Stimulated activated CD4-positive, alpha-beta T cell treated with anti-CD3 and anti-CD28 coated beads, Interleukin-2, amount 100 ng/mL, for 4 hours (primary cell): ENCODE data around the gene DUOX1.

Source experiments
- DNase-seq: peaks from one replicate; pipeline ENCODE4 v3.0.0-alpha.2; 2020; ENCODE audit warnings: low read depth

DUOX1 gene

DNA sequence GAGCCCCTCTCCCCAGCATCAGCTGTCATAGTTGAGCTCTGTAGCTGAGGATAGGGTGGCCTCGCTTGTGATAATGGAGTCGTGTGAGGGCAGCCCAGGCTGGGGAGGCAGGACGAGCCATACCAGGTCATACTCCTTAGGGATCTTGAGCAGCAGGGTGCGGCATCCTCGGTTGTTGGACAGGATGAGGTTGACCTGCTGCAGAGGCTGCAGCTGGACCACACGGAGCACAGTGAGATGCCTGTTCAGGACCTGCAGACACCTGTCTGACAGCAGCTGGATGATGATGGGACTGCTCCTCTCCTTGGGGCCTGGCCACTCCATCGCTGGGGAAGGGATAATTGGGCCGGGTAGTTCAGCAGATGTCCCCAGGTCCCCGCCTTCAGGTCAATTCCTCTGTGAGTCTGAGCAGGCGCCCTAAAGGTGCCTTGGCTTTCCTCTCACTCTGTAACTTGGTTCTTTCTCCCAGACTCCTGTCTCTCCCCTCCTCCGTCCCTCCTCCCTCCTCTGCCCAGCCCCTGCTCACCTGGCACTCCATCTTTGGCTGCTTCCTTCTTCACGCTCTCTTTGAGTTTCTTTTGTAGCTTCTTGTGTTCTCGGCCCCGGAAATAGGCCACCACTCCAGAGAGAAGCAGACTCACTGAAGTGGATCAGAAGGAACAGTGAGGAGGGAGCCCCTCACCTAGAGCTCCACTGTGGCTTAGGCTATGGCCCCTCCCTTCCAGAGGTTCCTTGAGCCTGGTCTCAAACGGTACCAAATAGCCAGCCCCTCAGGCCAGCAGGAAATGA is 23.6 kb upstream of the DUOX1 start:
- DNase-seq, result no peak

DNA sequence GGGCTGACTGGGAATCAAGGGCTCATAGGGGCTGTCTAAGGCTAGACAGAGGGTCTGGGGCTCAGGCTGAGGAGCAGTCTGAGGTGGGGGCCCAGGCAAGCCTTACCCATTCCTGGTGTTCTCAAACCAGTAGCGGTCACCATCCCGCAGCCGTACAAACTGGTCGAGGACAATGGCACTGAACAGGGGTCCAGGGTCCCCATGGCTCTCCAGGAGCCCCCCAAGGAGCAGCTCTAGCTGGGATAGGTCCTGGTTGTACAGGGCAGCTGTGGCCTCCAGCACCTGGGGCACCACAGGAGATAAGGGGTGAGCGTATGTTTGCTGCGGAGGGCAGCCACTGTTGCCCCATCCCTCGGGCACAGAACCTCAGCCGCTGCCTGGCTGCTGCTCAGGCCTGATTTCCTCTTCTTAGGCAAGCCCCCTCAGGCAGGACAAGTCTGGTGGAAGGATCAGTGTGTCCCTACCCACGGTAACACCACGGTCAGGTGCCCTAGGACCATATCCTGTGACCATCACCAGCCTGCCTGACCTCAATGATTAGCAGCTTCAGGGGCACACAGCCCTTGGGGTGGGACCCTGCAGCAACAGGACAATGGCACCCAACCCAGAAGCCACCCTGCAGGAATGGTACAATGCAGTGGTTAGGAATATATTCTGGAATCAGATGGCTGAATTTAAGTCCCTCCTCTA is 21.7 kb upstream of the DUOX1 start:
- no peak for DNase-seq

DNA sequence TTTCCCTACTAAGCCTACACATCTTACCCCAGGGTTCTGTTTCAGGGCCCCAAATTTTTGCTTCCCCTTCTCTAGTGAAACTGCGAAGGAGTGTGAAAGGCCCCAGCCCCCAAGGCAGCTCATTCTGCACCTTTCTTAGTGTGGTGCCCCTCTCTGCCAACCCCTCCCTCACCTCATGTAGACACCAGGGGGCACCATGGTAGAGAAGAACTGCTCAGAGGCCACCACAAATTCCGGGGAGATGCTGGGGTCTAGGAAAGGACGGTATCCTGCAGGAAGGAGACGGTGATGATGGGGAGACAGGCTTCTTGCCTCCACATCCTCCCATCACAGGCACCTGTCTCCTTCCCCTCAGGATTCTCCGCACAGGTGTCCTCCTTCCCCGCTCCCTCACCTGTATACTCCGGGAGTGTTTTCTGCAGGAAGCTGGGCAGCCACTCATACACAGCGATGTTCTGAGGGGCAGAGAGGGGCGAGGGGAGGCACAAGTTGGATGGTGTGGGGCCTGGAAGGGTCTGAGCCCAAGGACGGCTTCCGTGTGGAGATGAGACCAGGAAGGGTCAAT is 19.5 kb upstream of the DUOX1 start:
- DNase-seq, result no peak

DNA sequence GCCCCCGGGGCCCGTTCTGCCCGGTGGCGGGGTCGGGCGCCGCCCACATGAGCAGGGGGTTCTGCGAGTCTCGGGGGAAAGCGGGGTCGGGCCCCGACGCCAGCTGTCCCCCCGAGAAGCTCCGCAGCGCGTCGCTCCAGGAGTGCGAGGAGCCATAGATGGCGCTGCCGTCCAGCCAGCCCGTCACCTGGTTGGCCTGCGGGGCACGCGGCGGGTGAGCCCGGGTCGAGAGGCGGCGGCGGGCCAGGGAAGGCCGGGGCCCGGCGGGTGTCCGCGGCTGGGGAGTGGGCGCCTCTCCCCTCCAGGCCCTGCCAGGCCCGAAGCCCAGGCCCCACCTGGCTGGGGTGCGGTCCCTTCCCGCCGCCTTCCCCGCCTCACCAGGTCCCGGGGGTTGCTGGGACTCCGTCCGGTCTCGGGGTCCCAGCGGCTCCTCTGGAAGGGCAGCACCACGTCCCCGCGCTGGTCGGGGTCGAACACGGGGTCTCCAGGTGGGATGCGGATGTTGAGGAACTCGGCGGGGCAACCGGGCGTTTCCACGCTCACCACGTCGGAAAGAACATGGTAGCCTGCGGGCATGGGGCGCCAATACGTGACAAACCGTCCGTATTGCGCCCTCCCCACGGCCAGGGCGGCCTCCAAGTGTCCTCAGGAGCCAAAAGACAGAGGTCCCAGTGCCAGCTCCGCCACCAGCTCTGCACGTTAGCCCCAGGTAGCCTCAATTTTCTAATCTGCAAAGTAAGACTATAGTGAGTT is 18.2 kb upstream of the DUOX1 start:
- no peak for DNase-seq

DNA sequence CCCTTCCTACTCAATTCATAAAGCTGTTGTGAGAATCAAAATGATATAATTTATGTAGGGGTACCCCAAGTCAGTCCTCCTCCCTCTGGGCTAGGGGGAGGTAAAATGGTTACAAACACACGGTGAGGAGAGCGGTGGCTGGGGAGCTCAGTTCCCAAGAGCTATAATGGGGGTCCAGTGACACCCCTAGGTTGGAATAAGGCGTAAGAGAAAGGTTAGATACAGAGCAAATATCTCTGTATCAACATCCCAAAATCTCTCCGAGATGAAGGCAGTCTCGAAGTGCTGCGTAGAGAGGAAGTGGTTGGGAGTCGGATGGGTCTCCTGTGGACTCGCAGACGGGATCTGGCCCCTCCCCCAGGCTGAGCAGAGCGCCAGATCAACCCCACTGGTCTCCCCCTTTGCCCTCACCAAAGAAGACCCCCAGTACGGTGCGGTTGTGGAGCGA is 17.6 kb upstream of the DUOX1 start:
- no peak for DNase-seq

DNA sequence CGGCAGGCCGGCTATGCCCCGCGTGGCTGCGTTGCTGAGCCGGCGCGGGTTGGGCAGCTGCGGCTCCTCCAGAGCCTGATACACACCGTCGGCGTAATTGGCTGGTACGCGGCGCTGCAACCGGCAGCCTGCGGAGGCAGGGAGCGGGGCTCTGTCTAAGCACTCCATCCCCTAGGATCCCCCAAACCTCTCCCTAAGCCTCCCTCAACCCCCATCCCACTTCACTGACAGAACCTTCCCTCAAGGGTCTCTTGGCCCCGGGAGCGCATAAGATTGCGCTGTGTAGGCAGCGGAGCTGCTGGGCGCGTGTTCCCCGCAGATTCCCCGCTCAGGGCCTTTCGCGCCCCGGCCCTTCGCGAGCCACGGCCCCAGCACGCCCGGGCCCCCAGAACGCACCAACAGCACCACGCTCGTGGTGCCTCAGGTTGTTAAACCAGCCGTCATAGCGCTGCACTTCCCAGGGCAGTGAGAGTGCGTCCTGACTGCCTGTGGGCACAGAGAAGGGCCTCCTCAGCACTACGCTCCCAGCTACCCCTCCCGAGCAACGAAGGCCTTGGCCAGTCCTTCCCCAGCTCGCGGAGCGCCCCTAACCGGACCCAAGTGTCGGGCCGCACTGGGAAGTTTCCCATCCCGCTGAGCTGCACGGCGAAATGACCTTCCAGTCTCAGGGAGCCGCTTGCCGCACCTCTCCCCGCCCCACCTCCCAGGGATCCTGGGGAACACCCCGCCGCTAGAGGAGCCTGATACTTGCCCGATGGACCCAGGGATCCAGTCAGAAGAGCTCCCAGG is 17.0 kb upstream of the DUOX1 start:
- no peak for DNase-seq

DNA sequence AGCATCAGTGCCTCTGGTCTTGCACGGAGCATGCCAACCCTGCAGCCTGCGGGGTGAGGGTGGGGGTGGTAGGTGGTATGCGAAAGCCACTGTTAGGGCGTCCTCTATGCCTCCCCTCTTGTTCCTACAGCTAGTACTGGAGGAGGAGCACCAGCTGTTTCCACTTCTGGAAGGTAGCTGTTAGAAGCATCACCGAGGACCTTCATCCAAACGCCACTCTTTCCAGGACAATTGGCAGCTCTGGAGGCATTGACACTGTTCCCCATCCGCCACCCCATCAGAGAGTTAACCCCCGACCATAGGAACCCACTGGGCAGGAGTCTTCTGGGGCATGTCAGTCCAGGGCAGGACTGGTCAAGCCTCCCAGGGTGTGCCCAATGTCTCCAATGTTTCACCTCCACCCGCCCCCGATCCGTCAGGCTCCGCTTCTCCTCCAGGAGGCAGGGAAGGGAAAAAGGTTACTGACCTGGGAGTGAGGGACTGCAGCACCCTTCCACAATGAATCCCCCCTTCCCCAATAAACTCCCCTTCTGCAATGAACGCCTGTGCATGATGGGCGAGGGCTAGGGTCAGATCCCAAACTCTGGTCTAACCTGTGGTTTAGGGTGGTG is 16.3 kb upstream of the DUOX1 start:
- no peak for DNase-seq

DNA sequence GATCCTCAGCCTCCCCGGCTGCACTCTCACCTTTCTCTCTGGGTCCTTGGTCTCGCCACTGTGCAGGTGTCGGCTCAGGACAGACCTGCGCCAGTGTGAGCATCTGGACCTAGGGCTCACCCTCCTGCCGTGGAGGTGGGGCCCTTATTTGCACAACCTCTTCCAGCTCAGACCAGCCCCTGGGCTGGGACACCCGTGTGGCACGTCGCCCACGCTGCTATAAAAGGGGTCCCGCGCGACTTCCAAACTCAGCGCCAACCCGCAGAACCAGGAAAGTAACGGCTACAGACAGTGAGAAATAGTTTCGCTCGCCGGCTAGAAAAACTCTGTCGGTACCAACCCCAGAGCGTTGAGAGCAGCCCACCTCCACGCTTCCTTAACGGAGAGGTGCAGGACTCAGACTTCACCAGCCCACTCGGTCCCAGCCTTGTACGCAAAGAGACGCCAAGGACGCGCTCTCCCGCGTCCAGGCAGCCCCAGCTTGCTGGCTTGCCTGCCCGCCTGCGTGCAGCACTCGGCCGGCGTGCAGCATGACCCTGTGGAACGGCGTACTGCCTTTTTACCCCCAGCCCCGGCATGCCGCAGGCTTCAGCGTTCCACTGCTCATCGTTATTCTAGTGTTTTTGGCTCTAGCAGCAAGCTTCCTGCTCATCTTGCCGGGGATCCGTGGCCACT is 15.6 kb upstream of the DUOX1 start, which contains the start of the genes DUOX2 and DUOXA2:
Gene DUOX2, minus strand, starts transcription at position 97 of the 675 bp plus-strand sequence. CDS start 761 bp downstream, outside the sequence.
Gene DUOXA2, plus strand, starts transcription at position 251 of the 675 bp plus-strand sequence. Its CDS starts 280 bp downstream, at position 531.
- DNase-seq, result no peak

DNA sequence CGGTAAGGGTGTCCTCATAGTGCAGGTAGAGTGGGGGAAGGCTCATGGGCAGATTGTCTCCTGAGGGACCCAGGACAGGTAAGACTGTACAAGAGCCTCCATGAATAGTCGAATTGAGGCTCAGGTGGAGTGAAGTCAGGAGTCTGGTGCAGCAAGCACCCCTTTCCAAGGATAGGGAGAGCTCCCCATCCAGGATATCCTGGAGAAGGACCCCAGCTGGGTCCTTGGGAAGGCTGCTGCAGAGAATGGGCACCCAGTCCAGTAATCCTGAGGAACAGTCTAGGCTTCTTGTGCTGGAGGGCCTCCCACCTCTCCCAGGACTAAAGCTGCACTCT is 15.1 kb upstream of the DUOX1 start:
- DNase-seq, result no peak

DNA sequence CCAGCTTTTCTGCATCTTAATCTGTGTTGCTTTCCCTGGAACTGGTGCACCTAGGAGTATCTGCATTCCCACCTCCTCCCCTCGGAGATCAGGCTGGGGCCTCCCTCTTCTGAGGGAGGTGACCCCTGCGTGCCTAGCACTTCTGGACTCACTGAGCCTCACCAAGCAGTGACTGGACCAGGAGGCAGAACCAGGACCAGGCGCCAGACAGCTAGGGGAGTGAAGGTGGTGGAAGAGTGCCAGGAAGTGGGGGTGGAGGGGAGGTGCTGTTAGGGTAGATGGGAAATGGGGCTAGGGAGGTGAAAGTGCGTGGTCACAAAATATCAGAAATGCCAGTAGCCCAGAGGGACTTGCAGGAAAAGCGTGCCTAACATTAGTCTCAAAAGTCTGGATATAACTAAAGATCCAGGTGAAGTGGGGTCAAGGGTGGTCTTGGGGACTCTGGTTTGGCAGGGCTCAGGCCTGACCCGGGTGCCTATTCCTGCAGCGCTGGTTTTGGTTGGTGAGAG is 14.4 kb upstream of the DUOX1 start:
- DNase-seq, result no peak

DNA sequence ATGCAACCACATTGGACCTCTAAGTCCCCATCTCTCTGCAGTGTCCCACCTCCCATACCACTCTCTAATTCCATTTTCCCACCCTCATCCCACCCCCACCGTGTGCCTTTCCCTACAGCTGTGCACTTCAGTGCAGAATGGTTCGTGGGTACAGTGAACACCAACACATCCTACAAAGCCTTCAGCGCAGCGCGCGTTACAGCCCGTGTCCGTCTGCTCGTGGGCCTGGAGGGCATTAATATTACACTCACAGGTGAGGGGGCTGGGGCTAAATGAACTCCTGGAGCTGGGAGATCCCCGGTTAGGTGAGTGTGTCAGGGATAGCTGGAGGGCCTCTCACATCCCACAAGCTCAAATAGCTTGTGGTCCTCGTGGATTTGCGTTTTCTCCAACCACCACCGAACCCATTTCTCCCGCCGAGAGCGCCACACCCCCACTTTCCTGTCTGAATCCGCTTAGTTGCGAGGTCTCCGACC is 13.8 kb upstream of the DUOX1 start:
- DNase-seq, result no peak

DNA sequence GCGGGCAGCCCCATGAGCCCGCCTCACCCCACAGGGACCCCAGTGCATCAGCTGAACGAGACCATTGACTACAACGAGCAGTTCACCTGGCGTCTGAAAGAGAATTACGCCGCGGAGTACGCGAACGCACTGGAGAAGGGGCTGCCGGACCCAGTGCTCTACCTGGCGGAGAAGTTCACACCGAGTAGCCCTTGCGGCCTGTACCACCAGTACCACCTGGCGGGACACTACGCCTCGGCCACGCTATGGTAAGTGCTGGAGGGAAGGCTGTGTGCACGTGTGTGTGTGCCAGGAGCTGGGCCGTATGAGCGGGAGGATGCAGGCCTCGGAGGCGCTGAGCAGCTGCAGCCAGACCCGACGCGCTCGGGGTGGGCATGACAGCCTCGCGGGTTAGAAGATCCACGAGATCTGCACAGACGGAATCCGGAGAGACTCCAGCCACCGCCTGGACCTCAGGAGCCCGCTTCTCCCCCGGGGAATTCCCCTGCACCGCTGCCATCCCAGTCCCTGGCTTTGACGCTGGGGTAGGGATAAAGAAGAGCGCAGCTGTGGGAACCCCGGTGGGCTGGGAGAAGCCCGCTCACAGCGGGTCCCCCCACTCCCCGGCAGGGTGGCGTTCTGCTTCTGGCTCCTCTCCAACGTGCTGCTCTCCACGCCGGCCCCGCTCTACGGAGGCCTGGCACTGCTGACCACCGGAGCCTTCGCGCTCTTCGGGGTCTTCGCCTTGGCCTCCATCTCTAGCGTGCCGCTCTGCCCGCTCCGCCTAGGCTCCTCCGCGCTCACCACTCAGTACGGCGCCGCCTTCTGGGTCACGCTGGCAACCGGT is 13.1 kb upstream of the DUOX1 start:
- DNase-seq, result no peak

DNA sequence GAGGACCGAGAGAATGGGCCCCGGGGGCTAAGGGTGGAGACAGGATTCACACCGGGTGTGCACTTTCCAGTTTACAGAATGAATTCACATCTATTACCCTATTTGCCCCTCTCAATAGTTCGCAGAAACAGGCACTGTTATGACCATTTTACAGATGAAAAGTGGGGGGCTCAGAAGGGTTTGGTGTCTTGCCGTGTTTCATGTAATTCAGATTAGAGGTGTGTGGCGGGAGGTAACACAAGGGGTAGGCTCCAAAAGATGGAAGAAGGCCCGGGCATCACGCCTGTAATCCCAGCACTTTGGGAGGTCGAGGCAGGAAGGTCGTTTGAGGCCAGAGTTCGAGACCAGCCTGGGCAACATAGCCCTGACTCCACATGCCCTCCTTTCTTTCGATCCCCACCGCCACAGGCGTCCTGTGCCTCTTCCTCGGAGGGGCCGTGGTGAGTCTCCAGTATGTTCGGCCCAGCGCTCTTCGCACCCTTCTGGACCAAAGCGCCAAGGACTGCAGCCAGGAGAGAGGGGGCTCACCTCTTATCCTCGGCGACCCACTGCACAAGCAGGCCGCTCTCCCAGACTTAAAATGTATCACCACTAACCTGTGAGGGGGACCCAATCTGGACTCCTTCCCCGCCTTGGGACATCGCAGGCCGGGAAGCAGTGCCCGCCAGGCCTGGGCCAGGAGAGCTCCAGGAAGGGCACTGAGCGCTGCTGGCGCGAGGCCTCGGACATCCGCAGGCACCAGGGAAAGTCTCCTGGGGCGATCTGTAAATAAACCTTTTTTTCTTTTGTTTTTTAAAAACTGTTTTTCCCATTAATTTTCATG is 12.3 kb upstream of the DUOX1 start:
- no peak for DNase-seq

DNA sequence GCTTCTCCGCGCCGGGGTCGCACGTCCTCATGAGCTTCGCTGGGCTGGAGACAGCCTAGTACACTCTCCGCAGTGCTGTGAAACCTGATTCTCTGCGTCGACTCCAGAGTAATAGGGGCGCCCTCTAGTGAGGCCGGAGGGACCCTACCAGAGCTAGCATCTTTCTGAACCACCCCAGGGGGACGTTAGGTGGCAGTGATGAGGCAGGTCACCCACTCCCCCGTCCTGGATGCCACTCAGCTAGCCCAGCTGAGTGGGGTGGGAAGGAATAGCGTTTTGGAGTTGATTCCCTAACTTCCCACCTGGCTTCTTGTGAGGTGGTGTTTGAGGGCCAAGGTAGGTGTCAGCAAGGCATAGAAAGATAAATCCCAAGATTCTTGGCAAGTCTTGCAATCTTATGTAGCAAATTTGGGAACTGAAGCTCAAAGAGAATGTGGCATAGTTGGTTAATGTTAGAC is 11.6 kb upstream of the DUOX1 start:
- DNase-seq, result peak; percentile 82

DNA sequence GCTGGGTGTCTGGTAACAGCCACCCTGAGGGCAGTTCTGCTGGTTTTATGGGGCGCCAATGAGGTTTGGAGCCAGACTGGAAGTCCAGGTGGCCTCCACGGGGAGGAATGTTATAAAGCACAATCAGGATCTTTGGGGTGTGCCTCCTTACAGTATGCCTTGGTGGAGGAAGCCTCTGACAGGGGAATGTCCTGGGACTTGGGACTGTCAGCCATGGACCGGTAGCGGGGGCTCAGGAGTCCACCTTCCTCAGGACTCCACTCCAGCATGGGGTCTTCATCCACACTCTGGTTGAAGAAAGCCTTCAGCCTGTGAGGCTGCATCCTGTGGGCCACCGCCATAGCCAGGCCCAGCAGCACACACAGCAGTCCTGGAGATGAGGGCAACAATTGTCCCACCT is 10.8 kb upstream of the DUOX1 start:
- no peak for DNase-seq

DNA sequence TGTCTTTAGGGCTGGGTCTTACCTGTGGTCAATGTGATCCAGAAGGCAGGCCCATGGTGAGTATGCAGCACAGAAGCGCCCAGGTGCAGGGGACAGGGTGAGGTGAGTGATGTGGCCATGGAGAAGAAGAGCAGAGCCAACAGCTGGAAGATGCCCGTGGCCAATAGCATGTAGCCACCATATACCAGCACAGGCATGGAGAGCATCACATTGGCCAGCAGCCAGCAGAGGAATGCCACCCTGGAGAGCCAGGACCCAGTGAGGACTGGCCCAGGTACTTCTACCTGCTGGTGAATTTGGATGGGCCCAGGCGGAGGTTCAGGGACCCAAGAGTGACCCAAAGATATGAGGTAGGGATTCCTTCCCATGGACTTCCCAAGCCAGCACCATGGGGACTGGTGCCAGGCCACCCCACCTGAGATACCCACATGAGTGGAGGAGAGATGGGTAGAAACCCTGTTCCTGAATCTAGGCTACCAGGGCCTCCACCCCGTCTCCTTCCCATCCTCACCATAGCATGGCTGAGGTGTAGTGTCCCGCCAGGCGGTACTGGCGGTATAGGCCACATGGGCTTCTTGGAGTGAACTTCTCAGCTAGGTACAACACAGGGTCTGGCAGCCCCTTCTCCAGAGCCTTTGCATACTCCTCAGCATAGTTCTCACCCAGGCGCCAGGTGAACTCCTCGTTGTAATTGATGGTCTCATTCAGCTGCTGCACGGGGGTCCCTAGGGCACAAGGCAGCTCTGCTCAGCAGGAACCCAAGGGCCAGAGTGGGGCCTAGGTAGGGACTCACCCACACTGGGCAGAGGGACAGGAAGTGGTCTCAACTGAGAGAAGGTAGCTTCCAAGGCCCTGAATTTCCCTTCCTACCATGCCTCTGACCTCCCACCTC is 9.5 kb upstream of the DUOX1 start:
- no peak for DNase-seq

DNA sequence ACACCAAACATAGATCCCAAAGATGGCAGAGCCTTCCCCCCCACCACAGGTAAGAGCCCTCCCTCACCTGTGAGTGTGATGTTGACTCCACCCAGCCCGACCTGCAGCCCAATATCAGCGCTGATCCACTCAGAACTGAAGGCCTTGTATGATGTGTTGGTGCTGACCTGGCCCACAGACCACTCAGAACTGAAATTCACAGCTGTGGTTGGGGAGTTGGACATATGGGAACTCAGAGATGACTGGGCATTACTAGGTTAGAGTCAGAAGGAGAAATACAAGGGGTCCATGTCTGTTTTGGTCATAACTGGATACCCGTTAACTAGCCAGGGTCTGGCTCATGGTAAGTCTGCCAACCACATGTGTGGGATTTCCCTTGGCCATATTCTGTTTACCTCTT is 8.8 kb upstream of the DUOX1 start:
- no peak for DNase-seq
